HepG2 (cell line): ENCODE data around the gene FGD3. TPM values are rescaled to one million over a fixed set of nuclear protein-coding genes. Genes with fewer than 3 reads are reported as not detected.

ENCODE experiments used
- ARID5B ChIP-seq: IDR thresholded peaks from 2 replicates; pipeline ENCODE4 v1.4.0; 2020; ENCODE audit warnings: mild to moderate bottlenecking, missing genetic modification reagents
- ARNT2 ChIP-seq: sonication (generic); formaldehyde crosslinking; IDR thresholded peaks from 2 replicates; pipeline ENCODE4 v1.8.0; 2022; ENCODE audit warnings: mild to moderate bottlenecking, low read depth, missing genetic modification reagents, moderate library complexity
- ATF1 ChIP-seq: IDR thresholded peaks from 2 replicates; pipeline ENCODE4 v1.6.1; 2016; ENCODE audit warnings: mild to moderate bottlenecking, control low read depth
- GATAD1 ChIP-seq: IDR thresholded peaks from 2 replicates; pipeline ENCODE4 v1.6.1; 2016; ENCODE audit warnings: missing genetic modification reagents, missing compliant biosample characterization
- GRHL1 ChIP-seq: sonication (generic); formaldehyde crosslinking; conservative IDR thresholded peaks from 2 replicates; pipeline ENCODE4 v1.8.0; 2022; ENCODE audit warnings: missing genetic modification reagents
- IKZF4 ChIP-seq: sonication (generic); formaldehyde crosslinking; IDR thresholded peaks from 2 replicates; pipeline ENCODE4 v1.5.1; 2020; ENCODE audit warnings: borderline replicate concordance, mild to moderate bottlenecking, low read depth, missing genetic modification reagents; ENCODE audit errors: not compliant biosample characterization
- IRF2 ChIP-seq: IDR thresholded peaks from 2 replicates; pipeline ENCODE4 v1.6.1; 2018; ENCODE audit warnings: missing genetic modification reagents, missing compliant biosample characterization
- KLF15 ChIP-seq: sonication (generic); formaldehyde crosslinking; IDR thresholded peaks from 2 replicates; pipeline ENCODE4 v1.8.1; 2023; ENCODE audit warnings: borderline replicate concordance, mild to moderate bottlenecking, inconsistent platforms, missing genetic modification reagents, mixed read lengths
- MLXIP ChIP-seq: sonication (generic); formaldehyde crosslinking; IDR thresholded peaks from 2 replicates; pipeline ENCODE4 v1.9.0; 2021; ENCODE audit warnings: missing genetic modification reagents, borderline replicate concordance
- MZF1 ChIP-seq: sonication (generic); formaldehyde crosslinking; IDR thresholded peaks from 2 replicates; pipeline ENCODE4 v1.8.1; 2023; ENCODE audit warnings: mild to moderate bottlenecking, missing genetic modification reagents, borderline replicate concordance
- PREB ChIP-seq: sonication (generic); formaldehyde crosslinking; IDR thresholded peaks from 2 replicates; pipeline ENCODE4 v1.4.0; 2020; ENCODE audit warnings: missing genetic modification reagents
- SOX6 ChIP-seq, 2 experiments: fragments of 450-650 bp in 1 of 2; sonication (generic) in 1 of 2; formaldehyde crosslinking in 1 of 2; IDR thresholded peaks; 2 replicates each; pipeline versions ENCODE4 v1.4.0 to v1.6.1; 2017 to 2020; ENCODE audit warnings: antibody characterized with exemption in 1 of 2, mild to moderate bottlenecking in 1 of 2, missing genetic modification reagents in 1 of 2
- SRSF9 ChIP-seq: fragments of 200-400 bp; formaldehyde crosslinking; IDR thresholded peaks from 2 replicates; pipeline ENCODE4 v1.6.1; 2018; ENCODE audit warnings: borderline replicate concordance, mild to moderate bottlenecking, low read depth, low read length; ENCODE audit not compliant: insufficient read depth, poor library complexity, severe bottlenecking
- TRIM22 ChIP-seq: fragments of 450-650 bp; IDR thresholded peaks from 2 replicates; pipeline ENCODE4 v1.6.1; 2017
- ZNF496 ChIP-seq: sonication (generic); formaldehyde crosslinking; IDR thresholded peaks from 2 replicates; pipeline ENCODE4 v1.8.1; 2023; ENCODE audit warnings: mild to moderate bottlenecking, moderate library complexity, missing genetic modification reagents; ENCODE audit not compliant: insufficient replicate concordance
- polyA plus RNA-seq, 8 experiments: library from polyadenylated mRNA; depleted of rRNA in 3 of 8; stranded (reverse) in 7 of 8; unstranded in 1 of 8; fragments of >200 nt; fragmentation: Illumina TruSeq in 4 of 8; extraction: Trizol in 4 of 8; gene quantifications; 2 replicates each; pipeline versions ENCODE4 v1.2.1 to v1.2.3, GENCODE V29; 2011 to 2016; ENCODE audit warnings: low read depth in 4 of 8, missing spikeins in 1 of 8, mixed read lengths in 1 of 8; ENCODE audit not compliant: insufficient read depth in 1 of 8
- total RNA-seq, 5 experiments: library from RNA; depleted of rRNA; stranded (reverse); fragments of >200 nt; fragmentation: Illumina TruSeq; extraction: Trizol; gene quantifications; 2 replicates each; pipeline ENCODE4 v1.2.3, GENCODE V29; 2016; ENCODE audit warnings: low read depth in 1 of 5

The FGD3 gene
- total and polyA plus RNA-seq, 2 of the 13 experiments (the other 11 are each of a cell fraction or from before 2014, with no cell fraction given), result 0.53 to 1.1 TPM

GRCh38 chr9:93061791-93062763, 114.8 kb downstream of the FGD3 start (continued):
- TF ChIP-seq ARNT2 (CRISPR knock-in tag), result no peak
- TF ChIP-seq TRIM22, result no peak
- TF ChIP-seq ATF1, result no peak
- 0 out of 2 replicates have a peak, but pooled peaks have one; percentile 30 for TF ChIP-seq GATAD1
- no peak for TF ChIP-seq PREB (CRISPR knock-in tag)
- TF ChIP-seq MLXIP, result no peak
- peak; percentile 64; the same call in 1 of the 2 replicates for TF ChIP-seq ARID5B (CRISPR knock-in tag)
- no peak for TF ChIP-seq IKZF4 (CRISPR knock-in tag)
- TF ChIP-seq IRF2, result peak; percentile 28; the same call in 1 of the 2 replicates
- no peak for TF ChIP-seq SRSF9
- no peak for TF ChIP-seq SOX6 (IDR thresholded peaks at IDR 0.05)
- peak; percentile 81 for TF ChIP-seq SOX6 (CRISPR knock-in tag; IDR thresholded peaks at IDR 0.05)
- TF ChIP-seq ZNF496 (CRISPR knock-in tag), result no peak
- no peak for TF ChIP-seq MZF1 (CRISPR knock-in tag)
- no peak for TF ChIP-seq GRHL1 (CRISPR knock-in tag)
- TF ChIP-seq KLF15 (CRISPR knock-in tag), result no peak
